Measurements from ENCODE around the gene P4HA2. TPM values are rescaled to one million over a fixed set of nuclear protein-coding genes. Genes with fewer than 3 reads are reported as not detected.

P4HA2 gene
- total and polyA plus RNA-seq, 4 donors: 20.3 to 62.3 (median 37.2) TPM

GRCh38 chr5:132251220-132251725 is 23.6 kb upstream of the P4HA2 start:
- 90 to 94% methylated on average over 10 of the region's 10 CpGs for WGBS, 2 donors
- Histone ChIP-seq H3K9ac (ENCODE audit: insufficient read depth in 1 of 2, low read length in 2 of 2) (no peak overlapping the region), H3K4me3 (no peak overlapping the region), H3K9me3 (ENCODE audit: control insufficient read depth in 4 of 4, insufficient read depth in 3 of 4, low read length in 3 of 4) (peaks cover 0 to 3% (median under 1%) of the 10 kb centered on the region in 4 donors), H3K27me3 (ENCODE audit: control insufficient read depth in 3 of 3, insufficient read depth in 3 of 3, low read length in 2 of 3) (no peaks in the 10 kb centered on the region), H3K36me3 (ENCODE audit: control insufficient read depth in 4 of 4, insufficient read depth in 4 of 4, low read length in 4 of 4) (no peaks in the 10 kb centered on the region), H3K27ac (ENCODE audit: low read depth in 1 of 2, low read length in 1 of 2) (no peak overlapping the region), H3K4me1 (ENCODE audit: control insufficient read depth in 5 of 5, insufficient read depth in 5 of 5, low read length in 5 of 5) (peaks cover 0 to 8% (median 0%) of the 10 kb centered on the region in 5 donors)
- TF ChIP-seq, protein P1, sequence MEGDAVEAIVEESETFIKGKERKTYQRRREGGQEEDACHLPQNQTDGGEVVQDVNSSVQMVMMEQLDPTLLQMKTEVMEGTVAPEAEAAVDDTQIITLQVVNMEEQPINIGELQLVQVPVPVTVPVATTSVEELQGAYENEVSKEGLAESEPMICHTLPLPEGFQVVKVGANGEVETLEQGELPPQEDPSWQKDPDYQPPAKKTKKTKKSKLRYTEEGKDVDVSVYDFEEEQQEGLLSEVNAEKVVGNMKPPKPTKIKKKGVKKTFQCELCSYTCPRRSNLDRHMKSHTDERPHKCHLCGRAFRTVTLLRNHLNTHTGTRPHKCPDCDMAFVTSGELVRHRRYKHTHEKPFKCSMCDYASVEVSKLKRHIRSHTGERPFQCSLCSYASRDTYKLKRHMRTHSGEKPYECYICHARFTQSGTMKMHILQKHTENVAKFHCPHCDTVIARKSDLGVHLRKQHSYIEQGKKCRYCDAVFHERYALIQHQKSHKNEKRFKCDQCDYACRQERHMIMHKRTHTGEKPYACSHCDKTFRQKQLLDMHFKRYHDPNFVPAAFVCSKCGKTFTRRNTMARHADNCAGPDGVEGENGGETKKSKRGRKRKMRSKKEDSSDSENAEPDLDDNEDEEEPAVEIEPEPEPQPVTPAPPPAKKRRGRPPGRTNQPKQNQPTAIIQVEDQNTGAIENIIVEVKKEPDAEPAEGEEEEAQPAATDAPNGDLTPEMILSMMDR (IDR thresholded peaks at IDR 0.05; ENCODE audit: control extremely low read depth, extremely low read depth): no peak
- DNase-seq (peak in 1 of 3 donors; percentile 5), ATAC-seq (ENCODE audit: insufficient read depth, low FRiP score) (no peak)

- Histone ChIP-seq H3K9me3 (ENCODE audit: control insufficient read depth in 4 of 4, insufficient read depth in 3 of 4, low read length in 3 of 4) (peaks cover 0 to 10% (median 5%) of the 10 kb centered on the region in 4 donors), H3K9ac (ENCODE audit: insufficient read depth in 1 of 2, low read length in 2 of 2) (no peak overlapping the region), H3K4me3 (no peak overlapping the region), H3K36me3 (ENCODE audit: control insufficient read depth in 4 of 4, insufficient read depth in 4 of 4, low read length in 4 of 4) (no peaks in the 10 kb centered on the region), H3K27me3 (ENCODE audit: control insufficient read depth in 3 of 3, insufficient read depth in 3 of 3, low read length in 2 of 3) (no peaks in the 10 kb centered on the region), H3K4me1 (ENCODE audit: control insufficient read depth in 5 of 5, insufficient read depth in 5 of 5, low read length in 5 of 5) (peaks cover 0 to 8% (median 0%) of the 10 kb centered on the region in 5 donors), H3K27ac (ENCODE audit: low read depth in 1 of 2, low read length in 1 of 2) (no peak overlapping the region)
- DNase-seq (peak in 1 of 3 donors; percentile 1), ATAC-seq (ENCODE audit: insufficient read depth, low FRiP score) (no peak)
- 96 to 97% methylated on average over 2 of the region's 2 CpGs for WGBS, 2 donors
- TF ChIP-seq, protein P1 (IDR thresholded peaks at IDR 0.05; ENCODE audit: control extremely low read depth, extremely low read depth): no peak
Observed at GRCh38 chr5:132250547-132250946, 22.9 kb upstream of the P4HA2 start.

GRCh38 chr5:132246806-132247205 is 19.2 kb upstream of the P4HA2 start:
- no peak for ATAC-seq (ENCODE audit: insufficient read depth, low FRiP score)
- TF ChIP-seq, protein P1 (IDR thresholded peaks at IDR 0.05; ENCODE audit: control extremely low read depth, extremely low read depth): no peak
- no peak overlapping the region for H3K4me3 ChIP-seq
- H3K27me3 ChIP-seq (ENCODE audit: control insufficient read depth in 3 of 3, insufficient read depth in 3 of 3, low read length in 2 of 3): no peaks in the 10 kb centered on the region
- no peak overlapping the region for H3K27ac ChIP-seq (ENCODE audit: low read depth in 1 of 2, low read length in 1 of 2)
- H3K36me3 ChIP-seq (ENCODE audit: control insufficient read depth in 4 of 4, insufficient read depth in 4 of 4, low read length in 4 of 4): no peaks in the 10 kb centered on the region
- H3K9ac ChIP-seq (ENCODE audit: insufficient read depth in 1 of 2, low read length in 2 of 2): no peak overlapping the region
- peaks cover 0 to 14% (median 9%) of the 10 kb centered on the region in 4 donors for H3K9me3 ChIP-seq (ENCODE audit: control insufficient read depth in 4 of 4, insufficient read depth in 3 of 4, low read length in 3 of 4)
- H3K4me1 ChIP-seq (ENCODE audit: control insufficient read depth in 5 of 5, insufficient read depth in 5 of 5, low read length in 5 of 5): no peaks in the 10 kb centered on the region
- DNase-seq: no peak

GRCh38 chr5:132245593-132245992 is 17.9 kb upstream of the P4HA2 start:
- Histone ChIP-seq H3K9ac (ENCODE audit: insufficient read depth in 1 of 2, low read length in 2 of 2) (no peak overlapping the region), H3K9me3 (ENCODE audit: control insufficient read depth in 4 of 4, insufficient read depth in 3 of 4, low read length in 3 of 4) (peaks cover 0 to 14% (median 9%) of the 10 kb centered on the region in 4 donors), H3K27ac (ENCODE audit: low read depth in 1 of 2, low read length in 1 of 2) (no peak overlapping the region), H3K4me3 (no peak overlapping the region), H3K27me3 (ENCODE audit: control insufficient read depth in 3 of 3, insufficient read depth in 3 of 3, low read length in 2 of 3) (no peaks in the 10 kb centered on the region), H3K4me1 (ENCODE audit: control insufficient read depth in 5 of 5, insufficient read depth in 5 of 5, low read length in 5 of 5) (no peaks in the 10 kb centered on the region), H3K36me3 (ENCODE audit: control insufficient read depth in 4 of 4, insufficient read depth in 4 of 4, low read length in 4 of 4) (no peaks in the 10 kb centered on the region)
- no peak for ATAC-seq (ENCODE audit: insufficient read depth, low FRiP score)
- TF ChIP-seq, protein P1 (IDR thresholded peaks at IDR 0.05; ENCODE audit: control extremely low read depth, extremely low read depth): no peak
- WGBS, 2 donors: 61 to 94% methylated on average over 1 of the region's 1 CpG
- DNase-seq: no peak
